IPS-NIHi7 (cell line): Measurements from ENCODE around the gene CD58.
"Not testable (repeated sequence)": the region's sequence is repeated elsewhere in the genome, so short reads cannot be mapped to it uniquely, and the experiment has no call there.

Experiments used
- DNase-seq: peaks from one replicate; pipeline ENCODE4 v3.0.0; 2012; ENCODE audit warnings: mixed read lengths; ENCODE audit errors: extremely low spot score

Gene CD58, protein sequence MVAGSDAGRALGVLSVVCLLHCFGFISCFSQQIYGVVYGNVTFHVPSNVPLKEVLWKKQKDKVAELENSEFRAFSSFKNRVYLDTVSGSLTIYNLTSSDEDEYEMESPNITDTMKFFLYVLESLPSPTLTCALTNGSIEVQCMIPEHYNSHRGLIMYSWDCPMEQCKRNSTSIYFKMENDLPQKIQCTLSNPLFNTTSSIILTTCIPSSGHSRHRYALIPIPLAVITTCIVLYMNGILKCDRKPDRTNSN

DNA sequence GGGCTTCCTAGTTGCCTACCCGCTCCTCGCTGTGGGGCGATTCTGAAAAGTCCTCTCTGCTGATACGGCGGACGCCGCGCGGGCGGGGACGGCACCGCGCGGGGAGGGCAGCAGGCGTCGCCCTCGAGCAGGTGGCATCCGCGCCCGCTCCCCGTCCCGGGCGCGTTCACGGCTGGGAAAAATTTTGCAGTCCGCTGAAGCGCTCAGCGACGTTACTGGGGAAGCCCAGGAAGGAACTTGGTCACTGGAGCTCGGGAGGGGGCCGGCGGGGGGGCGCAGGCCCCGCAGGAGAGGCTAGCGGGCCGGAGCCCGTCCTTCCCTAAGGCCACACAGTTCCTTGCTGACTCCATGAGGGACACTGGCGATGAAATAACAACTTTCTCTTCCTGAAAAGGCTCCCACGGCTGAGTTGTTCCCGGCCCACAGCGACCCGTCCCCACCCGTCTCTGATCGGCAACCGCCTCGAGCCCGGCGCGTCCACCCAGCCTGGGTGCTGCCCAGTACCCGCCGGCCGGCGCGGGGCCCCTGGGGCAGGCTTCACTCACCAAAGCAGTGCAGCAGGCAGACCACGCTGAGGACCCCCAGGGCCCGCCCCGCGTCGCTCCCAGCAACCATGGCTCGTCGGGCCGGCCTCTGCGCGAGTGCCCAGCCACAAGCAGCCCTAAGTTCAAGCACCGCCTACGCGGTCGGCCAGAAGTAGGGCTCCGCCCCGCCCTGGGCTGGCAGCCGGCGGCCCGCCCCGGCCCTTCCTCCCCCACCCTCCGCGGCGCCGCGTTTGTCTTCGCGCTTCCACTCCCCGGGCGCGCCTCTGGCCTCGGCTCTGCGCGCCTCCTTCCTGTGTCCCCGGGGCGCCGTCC, at the start of gene CD58:
TSS of gene CD58 (minus strand) at position 669 of the 857 bp plus-strand sequence. CDS start at position 615, 54 bp downstream.
- DNase-seq, result peak; percentile 93

DNA sequence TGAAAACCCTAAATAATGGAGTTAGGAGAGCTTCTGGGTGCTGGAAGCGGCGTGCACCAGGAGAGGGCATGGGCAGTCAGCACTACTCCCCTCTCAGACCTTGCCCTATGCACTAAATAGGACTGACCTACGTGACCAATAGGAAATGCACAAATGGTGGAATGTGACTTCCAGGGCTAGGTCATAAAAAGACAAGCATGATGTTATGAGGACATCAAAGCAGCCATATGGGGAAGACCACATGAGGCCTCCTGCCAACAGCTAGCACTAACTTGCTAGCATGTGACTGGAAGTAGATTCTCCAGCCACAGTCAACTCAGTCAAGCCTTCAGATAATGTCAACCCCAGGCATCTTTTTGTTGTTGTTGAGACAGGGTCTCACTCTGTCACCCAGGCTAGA, 49.6 kb upstream of the CD58 start:
- DNase-seq, result not testable (repeated sequence)

DNA sequence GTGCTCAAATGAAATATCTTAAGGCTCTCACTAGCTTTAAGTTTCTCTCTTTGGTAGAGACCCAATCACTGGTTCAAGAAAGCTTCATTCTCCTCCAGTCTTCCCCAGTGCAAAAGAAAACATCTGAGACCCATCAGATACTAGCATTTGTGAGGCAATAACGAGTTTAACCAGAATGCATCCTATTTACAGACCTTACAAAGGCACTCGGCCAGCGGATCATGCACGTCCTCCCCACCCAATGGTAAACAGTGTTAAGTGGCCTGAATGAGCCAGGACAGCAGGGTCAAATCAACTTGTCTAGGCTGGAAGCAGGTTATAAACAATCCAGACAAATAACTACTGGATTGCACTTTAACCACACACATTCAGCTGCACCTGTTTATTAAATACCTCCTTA, 48.3 kb upstream of the CD58 start:
- DNase-seq, result not testable (repeated sequence)

DNA sequence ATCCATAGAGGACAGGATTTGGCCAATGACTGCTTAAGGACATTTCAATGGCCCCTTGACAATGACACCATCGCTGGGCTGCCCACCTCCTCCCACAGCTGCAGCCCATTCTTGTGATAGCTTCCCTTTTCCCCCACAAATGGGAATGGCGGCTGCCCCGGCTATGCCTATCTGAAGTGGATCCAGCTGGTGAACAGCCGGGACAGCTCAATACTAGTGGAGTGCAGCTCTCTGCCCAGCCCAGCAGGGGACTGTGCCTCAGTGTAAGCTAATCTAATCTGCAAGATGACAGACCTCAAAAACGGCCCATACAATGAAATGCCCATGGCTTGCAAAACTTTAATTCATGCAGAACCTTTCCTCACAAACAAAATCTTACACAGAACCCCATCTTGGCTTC, 47.0 kb upstream of the CD58 start:
- DNase-seq, result not testable (repeated sequence)

DNA sequence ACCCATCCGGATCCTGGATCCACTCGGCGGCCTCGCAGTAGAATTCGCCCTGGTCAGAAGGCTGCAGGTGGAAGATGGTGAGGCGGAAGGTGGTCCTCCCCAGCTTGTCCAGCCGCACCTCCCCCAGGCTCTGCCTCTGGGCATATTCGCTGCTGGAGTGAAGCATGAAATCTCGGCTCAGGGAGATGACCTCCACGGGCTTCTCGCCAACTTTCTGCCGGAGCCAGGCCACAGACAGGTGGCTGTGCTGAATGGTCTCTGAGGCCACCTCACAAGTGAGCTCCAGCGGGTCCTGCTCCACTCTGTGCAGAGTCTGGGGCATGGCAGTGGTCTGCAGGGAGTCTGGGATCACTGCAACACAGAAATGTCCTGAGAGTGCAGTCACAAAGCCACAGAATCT, 43.0 kb upstream of the CD58 start:
- DNase-seq, result not testable (repeated sequence)

DNA sequence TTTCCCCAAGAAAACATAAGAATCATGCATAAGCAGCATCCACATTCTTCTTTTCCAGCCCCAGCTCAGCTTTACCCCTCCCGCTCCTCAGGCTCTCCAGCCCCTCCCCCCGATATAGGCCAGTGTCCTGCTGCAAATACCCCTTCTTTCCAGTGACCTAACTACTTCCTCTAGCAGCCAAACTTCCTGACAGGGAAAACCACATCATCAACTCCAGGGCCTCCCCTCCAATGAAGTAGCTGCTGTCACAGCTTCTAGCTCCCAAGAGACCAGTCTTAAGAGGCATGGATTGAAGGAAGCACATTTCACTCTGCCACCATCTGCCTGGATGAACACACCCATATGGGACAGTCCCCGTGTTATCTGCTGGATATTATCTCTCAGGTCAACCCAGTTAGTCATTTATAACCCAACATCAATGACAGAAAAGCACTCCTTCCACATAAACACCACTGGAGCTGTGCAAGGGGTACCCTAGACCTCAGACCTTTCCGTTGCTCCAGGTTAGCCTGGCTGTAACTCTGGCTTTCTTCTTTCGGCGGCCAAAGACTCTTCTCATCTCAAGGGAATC, 39.1 kb upstream of the CD58 start:
- DNase-seq, result not testable (repeated sequence)

DNA sequence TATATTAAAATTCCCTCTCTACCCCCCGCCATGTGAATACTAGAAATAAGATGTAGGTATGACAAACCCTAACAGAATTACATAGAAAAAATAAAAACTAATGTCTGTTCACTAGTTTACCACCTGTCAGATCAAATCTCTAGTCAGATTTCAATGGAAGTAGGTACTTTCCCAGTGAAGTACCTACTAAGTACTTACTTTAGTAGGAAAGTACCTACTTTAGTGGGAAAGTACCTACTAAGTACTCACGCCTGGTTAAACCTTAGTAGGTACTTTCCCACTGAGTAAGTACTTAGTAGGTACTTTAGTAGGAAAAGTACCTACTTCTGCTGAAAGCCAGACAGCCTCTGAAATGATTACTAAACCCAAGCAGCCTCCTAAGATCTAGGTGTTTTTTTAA, 38.0 kb upstream of the CD58 start:
- not testable (repeated sequence) for DNase-seq

DNA sequence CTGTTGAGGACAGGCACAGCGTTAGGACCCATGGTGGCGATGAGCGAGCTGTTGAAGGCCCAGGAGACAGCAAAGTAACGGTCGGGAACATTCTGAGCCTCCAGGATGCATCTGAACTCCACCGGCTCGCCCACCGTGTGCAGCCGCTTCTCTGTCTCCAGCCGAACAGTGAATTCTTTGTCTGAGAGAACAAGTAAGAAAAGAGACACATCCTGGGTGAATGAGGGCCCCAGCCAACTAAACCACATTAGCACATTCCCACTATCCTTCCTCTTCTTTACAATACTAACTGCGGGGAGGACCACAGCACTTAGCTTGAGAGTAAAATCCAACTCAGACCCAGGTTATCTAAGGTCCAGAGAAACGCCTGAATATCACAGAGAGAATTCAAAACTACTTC, 37.3 kb upstream of the CD58 start:
- not testable (repeated sequence) for DNase-seq

DNA sequence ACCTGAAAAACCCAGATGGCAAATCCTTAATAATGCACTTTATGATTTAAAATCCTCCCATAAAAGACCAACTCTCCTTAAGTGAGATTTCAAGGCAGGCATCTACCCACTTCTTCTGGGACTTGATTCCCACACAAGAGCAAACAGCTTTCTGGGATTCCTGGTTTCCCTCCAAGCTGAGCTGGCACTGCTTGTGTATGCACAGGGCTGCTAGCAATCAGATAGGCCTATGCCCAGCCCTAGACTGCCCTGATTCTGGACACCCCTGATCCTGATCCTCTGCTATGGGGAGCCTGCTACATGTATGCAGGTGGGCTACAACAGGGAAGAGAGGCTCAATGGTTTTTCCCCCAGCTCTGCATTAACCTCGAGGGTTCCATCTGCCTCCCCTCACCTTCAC, 36.6 kb upstream of the CD58 start:
- DNase-seq, result not testable (repeated sequence)

DNA sequence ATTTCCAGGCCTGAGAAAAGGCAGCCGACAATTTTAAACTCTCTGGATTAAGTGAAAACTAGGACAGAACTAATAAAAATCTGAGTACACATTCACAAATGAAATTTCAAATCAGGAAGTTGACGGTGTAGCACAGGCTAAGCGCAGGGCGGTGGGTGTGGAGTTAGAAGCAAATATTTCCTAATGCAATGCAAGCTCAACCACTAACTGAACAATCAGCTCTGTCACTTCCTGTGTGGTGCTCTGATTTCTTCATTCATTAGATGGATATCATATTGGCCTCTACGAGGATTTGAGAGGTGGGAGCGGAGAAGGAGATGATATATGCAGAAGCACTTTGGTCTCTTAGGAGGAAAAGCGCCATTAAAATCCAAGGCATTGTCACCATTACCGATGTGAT, 35.2 kb upstream of the CD58 start:
- not testable (repeated sequence) for DNase-seq

DNA sequence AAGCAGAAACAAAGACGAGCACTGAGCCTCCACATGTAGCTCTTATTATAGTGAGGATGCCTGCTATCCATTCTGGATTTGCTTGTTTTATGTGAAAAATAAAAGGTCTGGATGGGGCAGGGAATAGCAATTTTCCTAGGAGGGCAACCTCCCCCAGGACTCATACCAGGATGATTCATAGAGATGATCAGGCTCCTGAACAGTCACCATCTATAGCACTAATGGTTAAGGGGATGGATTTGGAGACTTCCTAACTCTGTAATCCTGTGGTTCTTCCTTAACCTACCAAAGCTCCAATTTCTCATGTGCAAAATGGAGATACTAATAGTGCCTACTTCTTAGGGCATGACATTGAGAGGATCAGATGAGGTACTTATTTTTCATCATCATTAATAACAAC, 34.5 kb upstream of the CD58 start:
- no peak for DNase-seq

DNA sequence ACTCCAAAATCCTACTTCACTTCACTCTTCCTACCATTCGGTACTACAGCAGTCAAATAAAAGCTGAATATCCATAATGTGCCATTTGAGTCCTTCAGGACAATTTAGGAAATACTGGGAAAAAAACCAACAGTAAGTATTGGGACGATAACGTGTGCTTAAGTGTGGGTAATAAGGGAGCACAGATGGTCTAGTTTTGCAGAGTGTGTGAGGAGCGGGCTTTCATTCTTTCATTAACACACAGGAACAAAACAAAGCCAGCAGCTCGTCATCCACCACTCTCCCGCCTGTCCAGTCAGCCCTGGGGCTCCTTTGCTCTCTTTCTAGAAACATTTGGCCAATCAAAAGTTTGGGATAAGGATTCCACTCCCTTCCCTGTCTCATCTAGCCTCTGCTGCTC, 33.6 kb upstream of the CD58 start:
- DNase-seq, result not testable (repeated sequence)

DNA sequence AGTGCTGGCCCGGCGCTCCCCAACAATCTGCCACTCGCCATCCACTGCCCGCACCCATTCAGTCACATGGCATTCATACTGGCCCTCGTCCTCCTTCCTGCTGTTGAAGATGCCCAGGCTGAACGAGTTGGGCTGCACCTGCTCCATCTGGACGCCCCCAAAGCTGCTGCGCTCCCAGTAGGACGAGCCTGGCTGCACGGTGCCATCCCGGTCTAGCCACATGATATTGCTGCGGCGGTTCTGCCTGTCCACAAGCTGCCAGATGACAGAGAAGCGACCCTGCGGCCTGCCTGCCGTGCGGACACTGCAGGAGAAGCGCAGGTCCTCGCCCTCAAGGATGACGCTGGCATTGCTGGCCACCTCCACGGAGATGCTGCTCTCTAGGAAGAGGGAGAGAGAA, 32.8 kb upstream of the CD58 start:
- not testable (repeated sequence) for DNase-seq

DNA sequence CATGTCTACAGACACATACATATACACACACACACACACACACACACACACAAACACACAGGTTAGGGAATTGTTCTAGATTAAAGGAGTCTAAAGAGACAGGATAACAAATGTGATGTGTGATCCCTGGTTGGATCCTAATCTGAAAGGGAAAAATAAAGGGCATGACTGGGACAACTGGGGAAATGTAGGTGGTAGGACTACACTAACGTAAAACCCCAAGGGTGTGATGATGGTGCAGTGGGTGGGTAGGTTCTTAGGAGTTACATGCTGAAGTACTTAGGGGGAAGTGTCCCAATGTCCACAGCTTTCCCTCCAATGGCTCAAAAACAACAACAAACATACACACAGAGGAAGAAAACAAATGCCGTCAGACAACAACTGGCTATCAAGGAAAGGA, 28.5 kb upstream of the CD58 start:
- DNase-seq, result not testable (repeated sequence)

DNA sequence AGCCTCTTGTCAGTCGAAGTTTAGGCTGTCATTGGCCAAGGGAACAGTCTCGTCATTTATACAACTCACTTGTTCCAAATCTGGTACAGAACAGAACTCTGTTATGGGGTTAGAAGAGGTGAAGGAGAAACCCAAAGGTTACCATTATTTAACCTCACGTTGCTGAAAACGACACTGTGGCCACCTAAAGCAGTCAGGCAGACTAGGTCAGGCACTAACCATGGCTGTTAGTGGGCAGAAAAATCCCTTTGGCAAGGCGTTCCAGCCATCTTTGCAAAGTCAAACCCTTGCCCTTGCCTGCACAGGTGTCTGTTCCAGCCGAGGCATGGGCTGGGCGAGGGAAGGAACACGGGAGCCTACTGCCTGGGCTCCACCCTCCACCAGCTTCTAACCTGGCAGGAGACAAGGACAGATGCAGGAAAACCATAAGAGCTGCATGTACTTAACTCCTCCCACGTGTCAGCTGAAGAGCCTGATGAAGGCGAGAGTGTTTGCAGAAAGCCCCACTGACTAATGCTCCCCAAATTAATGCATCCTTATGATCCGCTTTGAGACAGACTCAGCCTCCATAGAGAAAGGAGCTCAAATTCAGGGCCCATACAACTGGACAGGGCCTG, 27.7 kb upstream of the CD58 start:
- DNase-seq, result not testable (repeated sequence)

DNA sequence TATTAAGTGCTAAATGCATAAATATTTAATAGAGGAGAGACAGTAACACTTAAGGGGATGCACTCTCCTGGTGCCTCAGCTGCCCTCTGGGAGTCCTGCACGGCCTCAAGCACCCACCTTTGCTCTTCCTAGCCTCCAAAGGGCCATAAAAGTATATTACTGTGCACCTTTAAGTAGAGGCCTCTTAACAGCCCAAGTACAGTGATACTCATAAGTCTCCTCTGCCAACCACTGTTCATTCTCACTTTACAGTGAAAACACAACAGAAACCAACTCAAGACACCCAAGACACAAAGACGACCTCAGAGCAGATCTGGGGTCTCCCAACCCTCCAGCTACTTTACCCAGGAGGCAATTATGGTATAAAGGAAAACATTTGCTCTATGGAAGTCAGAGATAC, 26.6 kb upstream of the CD58 start:
- DNase-seq, result not testable (repeated sequence)

DNA sequence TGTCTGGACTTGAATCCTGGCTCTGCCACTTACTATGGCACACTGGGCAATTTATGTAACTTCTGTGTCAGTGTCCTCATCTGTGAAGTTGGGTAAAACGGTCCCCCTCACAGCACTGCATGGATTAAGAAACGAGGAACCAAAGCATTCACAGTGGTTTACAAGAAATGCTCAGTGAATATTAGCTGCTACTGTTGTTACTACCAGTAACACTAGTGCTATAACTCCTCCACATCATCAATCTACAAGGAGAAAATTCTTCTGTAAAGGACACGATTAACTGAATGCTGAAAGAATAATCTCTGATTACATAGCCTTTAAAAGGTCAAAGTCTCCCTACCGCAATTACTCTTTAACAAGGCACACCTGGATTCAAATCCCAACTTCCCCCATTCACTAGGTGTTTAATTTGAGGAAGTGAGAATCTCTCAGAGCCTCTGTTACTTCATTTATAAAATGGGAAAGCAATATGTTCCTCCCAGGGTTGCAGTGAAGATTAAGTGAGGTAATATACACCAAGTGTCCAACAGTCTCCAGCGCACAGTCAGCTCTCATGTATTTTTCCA, 26.0 kb upstream of the CD58 start:
- DNase-seq, result not testable (repeated sequence)

DNA sequence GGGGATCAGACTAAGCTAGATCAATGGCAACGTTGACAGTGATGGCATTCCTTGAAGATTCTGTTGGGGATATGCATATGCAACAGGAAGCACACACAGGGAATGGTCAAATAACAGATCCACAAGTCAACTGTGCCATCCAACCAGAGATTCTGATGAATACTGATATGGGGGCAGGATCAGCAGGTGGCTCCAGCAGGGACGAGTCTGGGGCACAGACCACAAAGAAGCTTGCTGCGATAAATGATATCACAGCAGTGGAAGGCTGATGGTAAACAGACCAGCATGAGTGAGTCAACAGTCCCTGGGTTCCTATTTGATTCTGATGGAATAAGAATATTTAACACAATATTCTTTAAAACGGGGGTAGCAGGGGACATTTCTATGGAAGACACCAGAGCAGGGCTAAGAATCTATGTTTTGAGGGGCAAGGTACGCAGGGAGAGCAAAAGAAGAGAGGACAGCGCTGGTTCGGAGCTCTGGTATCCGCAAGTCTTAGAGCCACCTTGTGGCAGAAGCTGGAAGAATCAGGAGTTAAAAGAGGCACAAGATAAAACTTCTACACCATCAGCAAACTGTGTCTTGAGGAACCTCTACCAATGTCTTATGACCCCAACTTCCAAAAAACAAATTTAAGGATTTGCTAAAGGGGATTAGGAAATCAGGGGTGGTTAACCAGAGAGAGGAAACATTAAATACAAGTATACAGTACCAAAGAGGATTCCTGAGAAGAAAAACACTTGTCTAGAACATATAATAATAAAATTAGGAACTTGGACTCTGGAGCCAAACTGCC, 25.3 kb upstream of the CD58 start:
- peak; percentile 45 for DNase-seq

DNA sequence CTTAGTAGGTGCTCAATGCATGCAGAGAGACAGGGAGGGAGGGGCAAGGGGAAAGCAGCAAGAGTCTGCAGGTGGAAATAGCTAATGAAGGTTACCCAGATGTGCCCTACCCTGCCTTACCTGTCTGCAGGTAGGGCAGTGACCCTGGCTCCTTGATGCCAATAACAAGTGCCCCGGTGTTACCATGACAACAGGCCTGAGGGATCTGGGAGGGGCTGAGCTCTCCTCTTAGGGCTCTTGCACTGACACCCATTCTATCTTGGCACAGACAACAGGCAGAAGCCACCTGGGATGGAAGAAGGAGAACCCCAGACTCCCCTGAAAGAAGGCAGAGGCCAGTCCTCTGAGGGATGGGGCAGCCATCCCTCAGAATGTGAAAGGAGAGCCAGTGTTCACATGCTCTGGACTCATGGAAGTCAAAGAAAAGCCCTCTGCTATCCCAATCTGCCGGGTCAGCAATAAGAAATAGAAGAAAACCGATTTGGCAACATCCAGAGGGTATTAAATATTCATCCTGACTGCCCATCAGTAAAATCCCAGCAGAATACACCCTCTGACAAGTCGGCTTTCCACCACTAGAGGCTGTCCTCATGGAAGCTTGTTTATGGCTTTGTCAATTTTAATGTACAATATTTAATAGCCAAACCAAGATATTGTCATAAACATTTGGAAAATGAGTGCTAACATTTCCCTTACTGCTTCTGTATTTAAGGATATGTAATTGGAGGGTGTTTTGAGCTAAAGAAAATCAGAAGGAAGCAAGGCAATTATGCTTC, 24.4 kb upstream of the CD58 start:
- DNase-seq, result not testable (repeated sequence)

DNA sequence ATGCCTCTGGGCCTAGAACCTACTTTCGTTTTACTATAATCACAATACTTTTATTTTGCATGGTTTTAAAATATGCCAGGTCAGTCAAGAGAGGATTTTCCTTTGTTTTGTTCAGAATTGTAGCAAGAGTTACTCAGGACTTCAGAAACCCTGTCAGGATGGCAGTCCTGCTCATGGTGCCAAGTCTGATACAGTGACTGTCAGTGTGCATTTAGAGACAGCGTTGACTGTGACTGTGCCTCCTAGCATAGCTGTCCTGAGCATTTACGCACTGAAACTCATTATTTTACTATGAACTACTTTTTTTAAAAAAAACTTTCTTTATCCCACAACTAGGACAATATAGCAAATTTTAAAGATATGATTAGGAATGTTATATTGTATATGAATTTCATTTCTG, 23.2 kb upstream of the CD58 start:
- not testable (repeated sequence) for DNase-seq
